Measurements from ENCODE around the gene BSN. TPM values are rescaled to one million over a fixed set of nuclear protein-coding genes. Genes with fewer than 3 reads are reported as not detected.
A peak's percentile ranks its signal among the peaks of the same experiment; 100 is the strongest.

The BSN gene
- total RNA-seq, 2 experiments from 2014 or later, result 0.03 to 0.27 TPM

DNA sequence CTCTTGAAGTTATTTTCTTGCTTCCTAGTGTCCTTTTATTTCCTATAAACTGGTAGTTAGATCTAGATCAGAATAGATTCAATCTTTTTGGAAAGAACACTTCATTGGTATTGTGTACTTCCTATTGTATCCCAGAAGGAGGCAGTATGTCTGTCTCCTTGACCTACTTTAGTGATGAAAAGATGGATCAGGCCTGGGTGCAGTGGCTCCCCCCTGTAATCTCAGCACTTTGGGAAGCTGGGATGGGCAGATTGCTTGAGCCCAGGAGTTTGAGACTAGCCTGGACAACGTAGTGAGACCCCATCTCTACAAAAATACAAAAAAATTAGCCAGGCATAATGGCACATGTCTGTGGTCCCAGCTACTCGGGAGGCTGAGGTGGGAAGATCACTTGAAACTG lies 12.0 kb downstream of the BSN start:
- Histone ChIP-seq H3K4me2 (ENCODE audit: low read length) (no peak overlapping the region), H2AFZ (ENCODE audit: low read length) (no peak overlapping the region), H3K4me1 (ENCODE audit: insufficient read depth, low read length, poor library complexity, severe bottlenecking) (no peaks in the 10 kb centered on the region), H4K20me1 (ENCODE audit: insufficient read depth, low read length) (no peaks in the 10 kb centered on the region), H3K9me3 (ENCODE audit: low read length) (no peaks in the 10 kb centered on the region), H3K36me3 (ENCODE audit: insufficient read depth, low read length) (no peaks in the 10 kb centered on the region), H3K4me3 (ENCODE audit: low read depth, low read length, poor library complexity, severe bottlenecking) (no peak overlapping the region), H3K9me2 (ENCODE audit: insufficient read depth, low read length) (no peaks in the 10 kb centered on the region), H3K27ac (ENCODE audit: low read depth, low read length, poor library complexity, severe bottlenecking) (no peak overlapping the region), H3K79me2 (ENCODE audit: insufficient read depth, low read depth, low read length) (no peaks in the 10 kb centered on the region)
- TF ChIP-seq, protein P1, sequence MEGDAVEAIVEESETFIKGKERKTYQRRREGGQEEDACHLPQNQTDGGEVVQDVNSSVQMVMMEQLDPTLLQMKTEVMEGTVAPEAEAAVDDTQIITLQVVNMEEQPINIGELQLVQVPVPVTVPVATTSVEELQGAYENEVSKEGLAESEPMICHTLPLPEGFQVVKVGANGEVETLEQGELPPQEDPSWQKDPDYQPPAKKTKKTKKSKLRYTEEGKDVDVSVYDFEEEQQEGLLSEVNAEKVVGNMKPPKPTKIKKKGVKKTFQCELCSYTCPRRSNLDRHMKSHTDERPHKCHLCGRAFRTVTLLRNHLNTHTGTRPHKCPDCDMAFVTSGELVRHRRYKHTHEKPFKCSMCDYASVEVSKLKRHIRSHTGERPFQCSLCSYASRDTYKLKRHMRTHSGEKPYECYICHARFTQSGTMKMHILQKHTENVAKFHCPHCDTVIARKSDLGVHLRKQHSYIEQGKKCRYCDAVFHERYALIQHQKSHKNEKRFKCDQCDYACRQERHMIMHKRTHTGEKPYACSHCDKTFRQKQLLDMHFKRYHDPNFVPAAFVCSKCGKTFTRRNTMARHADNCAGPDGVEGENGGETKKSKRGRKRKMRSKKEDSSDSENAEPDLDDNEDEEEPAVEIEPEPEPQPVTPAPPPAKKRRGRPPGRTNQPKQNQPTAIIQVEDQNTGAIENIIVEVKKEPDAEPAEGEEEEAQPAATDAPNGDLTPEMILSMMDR (conservative IDR thresholded peaks at IDR 0.05; ENCODE audit: low read length), result peak; percentile 65
- TF ChIP-seq EZH2phosphoT487 (IDR thresholded peaks at IDR 0.05; ENCODE audit: borderline replicate concordance, low read depth, low read length), result no peak
- no TSS peak for BruUV-seq (replicated peaks)
- no peak for DNase-seq (ENCODE audit: low spot score)
- CTCF ChIA-PET (ENCODE audit: unreplicated experiment), result no interaction called here
- POLR2A ChIA-PET, result no interaction called here
- intact Hi-C loops (cut with micrococcal nuclease; ENCODE audit: unreplicated experiment), result no loop called here

DNA sequence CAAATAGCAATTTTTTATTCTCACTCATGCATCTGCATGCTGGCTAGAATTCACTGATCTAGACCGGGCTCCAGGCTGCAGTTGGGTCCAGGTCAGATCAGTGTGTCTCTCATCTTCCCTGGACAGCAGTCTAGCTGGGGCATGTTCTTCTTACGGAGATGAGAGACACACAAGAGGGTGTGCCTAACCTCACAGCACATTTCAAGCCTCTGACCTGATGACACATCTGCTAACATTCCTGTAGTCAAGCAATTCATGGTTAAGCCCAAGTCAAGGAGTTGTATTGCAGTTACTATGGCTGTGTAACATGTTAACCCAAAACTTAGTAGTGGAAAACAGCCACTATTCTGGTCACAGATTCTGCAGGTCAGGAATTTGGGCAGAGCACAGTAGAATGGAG lies 13.1 kb downstream of the BSN start:
- Histone ChIP-seq H2AFZ (ENCODE audit: low read length) (no peak overlapping the region), H3K9me3 (ENCODE audit: low read length) (no peaks in the 10 kb centered on the region), H3K79me2 (ENCODE audit: insufficient read depth, low read depth, low read length) (no peaks in the 10 kb centered on the region), H3K4me2 (ENCODE audit: low read length) (no peak overlapping the region), H4K20me1 (ENCODE audit: insufficient read depth, low read length) (no peaks in the 10 kb centered on the region), H3K27ac (ENCODE audit: low read depth, low read length, poor library complexity, severe bottlenecking) (no peak overlapping the region), H3K4me1 (ENCODE audit: insufficient read depth, low read length, poor library complexity, severe bottlenecking) (no peaks in the 10 kb centered on the region), H3K9me2 (ENCODE audit: insufficient read depth, low read length) (no peaks in the 10 kb centered on the region), H3K4me3 (ENCODE audit: low read depth, low read length, poor library complexity, severe bottlenecking) (no peak overlapping the region), H3K36me3 (ENCODE audit: insufficient read depth, low read length) (no peaks in the 10 kb centered on the region)
- BruUV-seq (replicated peaks), result no TSS peak
- ChIA-PET POLR2A (no interaction called here), CTCF (ENCODE audit: unreplicated experiment) (no interaction called here)
- TF ChIP-seq, protein P1 (conservative IDR thresholded peaks at IDR 0.05; ENCODE audit: low read length), result no peak
- no peak for TF ChIP-seq EZH2phosphoT487 (IDR thresholded peaks at IDR 0.05; ENCODE audit: borderline replicate concordance, low read depth, low read length)
- no peak for DNase-seq (ENCODE audit: low spot score)
- intact Hi-C loops (cut with micrococcal nuclease; ENCODE audit: unreplicated experiment), result no loop called here

DNA sequence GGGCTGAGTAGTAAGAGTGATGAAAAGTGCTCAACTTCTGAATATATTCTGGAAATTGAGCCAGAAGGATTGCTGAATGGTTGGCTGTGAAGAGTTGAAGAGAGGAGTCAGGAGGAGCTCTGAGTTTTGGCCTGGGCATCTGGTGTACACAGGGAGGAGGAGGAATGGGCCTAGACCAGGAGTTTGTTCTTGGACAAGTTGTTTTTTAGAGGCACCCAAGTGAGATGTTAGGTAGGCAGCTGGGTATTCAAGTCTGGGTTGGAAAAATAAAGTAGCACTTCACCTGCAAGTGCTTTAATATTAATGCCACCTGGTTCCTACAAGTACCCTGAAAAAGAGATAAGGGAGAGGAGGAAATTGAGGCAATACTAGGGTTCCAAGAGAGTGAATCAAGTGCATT lies 14.7 kb downstream of the BSN start:
- TF ChIP-seq, protein P1 (conservative IDR thresholded peaks at IDR 0.05; ENCODE audit: low read length), result no peak
- TF ChIP-seq EZH2phosphoT487 (IDR thresholded peaks at IDR 0.05; ENCODE audit: borderline replicate concordance, low read depth, low read length), result no peak

More for the DNA sequence above, 14.7 kb downstream of the BSN start:
- H2AFZ ChIP-seq (ENCODE audit: low read length), result no peak overlapping the region
- H3K4me1 ChIP-seq (ENCODE audit: insufficient read depth, low read length, poor library complexity, severe bottlenecking), result no peaks in the 10 kb centered on the region
- H3K4me3 ChIP-seq (ENCODE audit: low read depth, low read length, poor library complexity, severe bottlenecking), result no peak overlapping the region
- BruUV-seq (replicated peaks), result no TSS peak
- no peak overlapping the region for H3K4me2 ChIP-seq (ENCODE audit: low read length)
- H3K36me3 ChIP-seq (ENCODE audit: insufficient read depth, low read length), result no peaks in the 10 kb centered on the region
- POLR2A ChIA-PET, result interaction anchor here (0.6 to 0.9 kb wide), 2 partner anchors 18 to 1863 kb away, joined by 3 read pairs; no protein-coding TSS in a partner anchor
- CTCF ChIA-PET (ENCODE audit: unreplicated experiment), result no interaction called here
- H3K79me2 ChIP-seq (ENCODE audit: insufficient read depth, low read depth, low read length), result no peaks in the 10 kb centered on the region
- H3K9me2 ChIP-seq (ENCODE audit: insufficient read depth, low read length), result no peaks in the 10 kb centered on the region
- DNase-seq (ENCODE audit: low spot score), result no peak
- no peaks in the 10 kb centered on the region for H3K9me3 ChIP-seq (ENCODE audit: low read length)
- no peaks in the 10 kb centered on the region for H4K20me1 ChIP-seq (ENCODE audit: insufficient read depth, low read length)
- intact Hi-C loops (cut with micrococcal nuclease; ENCODE audit: unreplicated experiment), result no loop called here
- H3K27ac ChIP-seq (ENCODE audit: low read depth, low read length, poor library complexity, severe bottlenecking), result no peak overlapping the region

Measured in OCI-LY7 (cell line).